ENCODE data around the gene MED16.

GRCh38 chr19:884420-885211 lies 8.4 kb downstream of the MED16 start:
- TF ChIP-seq CTCF (IDR thresholded peaks at IDR 0.05) (no peak), POLR2AphosphoS5 (IDR thresholded peaks at IDR 0.05) (no peak), POLR2A (IDR thresholded peaks at IDR 0.05) (no peak), EP300 (IDR thresholded peaks at IDR 0.05) (no peak)
